Esophagus muscularis mucosa (tissue), 4 donors: Measurements from ENCODE around the gene THOP1.

ENCODE experiments used
- EP300 ChIP-seq: sonication (generic); formaldehyde crosslinking; IDR thresholded peaks from one replicate; pipeline ENCODE4 v1.6.1; 2017; ENCODE audit warnings: antibody characterized with exemption
- POLR2A ChIP-seq: fragments of 450-650 bp; IDR thresholded peaks from one replicate; pipeline ENCODE4 v1.6.1; 2017; ENCODE audit warnings: antibody characterized with exemption, moderate library complexity, mild to moderate bottlenecking, low read depth
- POLR2AphosphoS5 ChIP-seq, 2 donors: sonication (generic); formaldehyde crosslinking; IDR thresholded peaks; one replicate each; pipeline ENCODE4 v1.6.1; 2017; ENCODE audit warnings: antibody characterized with exemption in 2 of 2
- TF ChIP-seq, protein P1 (sequence below), 3 experiments: fragments of 200-600 bp in 2 of 3; fragments of 450-650 bp in 1 of 3; sonication (generic) in 2 of 3; IDR thresholded peaks; one replicate each; pipeline ENCODE4 v1.5.1; 2017 to 2019; ENCODE audit warnings: antibody characterized with exemption in 3 of 3, mild to moderate bottlenecking in 2 of 3, moderate library complexity in 1 of 3

DNA sequence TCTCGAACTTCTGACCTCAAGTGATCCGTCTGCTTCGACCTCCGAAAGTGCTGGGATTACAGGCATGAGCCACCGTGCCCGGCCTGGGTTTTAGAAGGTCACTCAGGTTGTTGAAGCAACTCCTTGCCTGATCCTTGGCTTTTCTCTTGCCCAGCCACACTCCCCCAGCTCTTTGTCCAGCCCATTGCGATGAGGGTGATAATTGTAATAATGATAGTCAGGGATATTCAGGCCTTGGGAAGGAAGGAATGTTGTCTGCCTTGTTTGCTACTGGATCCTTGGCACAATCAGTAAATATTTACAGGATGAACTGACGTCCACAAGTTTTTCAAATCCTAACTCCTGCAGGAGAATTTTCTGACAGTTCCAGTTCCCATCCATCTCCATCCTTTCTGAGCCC is 1.8 kb downstream of the THOP1 start:
- TF ChIP-seq, protein P1, sequence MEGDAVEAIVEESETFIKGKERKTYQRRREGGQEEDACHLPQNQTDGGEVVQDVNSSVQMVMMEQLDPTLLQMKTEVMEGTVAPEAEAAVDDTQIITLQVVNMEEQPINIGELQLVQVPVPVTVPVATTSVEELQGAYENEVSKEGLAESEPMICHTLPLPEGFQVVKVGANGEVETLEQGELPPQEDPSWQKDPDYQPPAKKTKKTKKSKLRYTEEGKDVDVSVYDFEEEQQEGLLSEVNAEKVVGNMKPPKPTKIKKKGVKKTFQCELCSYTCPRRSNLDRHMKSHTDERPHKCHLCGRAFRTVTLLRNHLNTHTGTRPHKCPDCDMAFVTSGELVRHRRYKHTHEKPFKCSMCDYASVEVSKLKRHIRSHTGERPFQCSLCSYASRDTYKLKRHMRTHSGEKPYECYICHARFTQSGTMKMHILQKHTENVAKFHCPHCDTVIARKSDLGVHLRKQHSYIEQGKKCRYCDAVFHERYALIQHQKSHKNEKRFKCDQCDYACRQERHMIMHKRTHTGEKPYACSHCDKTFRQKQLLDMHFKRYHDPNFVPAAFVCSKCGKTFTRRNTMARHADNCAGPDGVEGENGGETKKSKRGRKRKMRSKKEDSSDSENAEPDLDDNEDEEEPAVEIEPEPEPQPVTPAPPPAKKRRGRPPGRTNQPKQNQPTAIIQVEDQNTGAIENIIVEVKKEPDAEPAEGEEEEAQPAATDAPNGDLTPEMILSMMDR (IDR thresholded peaks at IDR 0.05), result no peak
- no peak for TF ChIP-seq POLR2A
- TF ChIP-seq EP300, result no peak
- no peak for TF ChIP-seq POLR2AphosphoS5 (IDR thresholded peaks at IDR 0.05)
